Gastroesophageal sphincter (tissue), 3 donors: ENCODE results near the gene GPR150.

Source experiments
- EP300 ChIP-seq: sonication (generic); formaldehyde crosslinking; IDR thresholded peaks from one replicate; pipeline ENCODE4 v1.6.1; 2017; ENCODE audit warnings: antibody characterized with exemption, mild to moderate bottlenecking
- POLR2A ChIP-seq, 2 donors: fragments of 450-650 bp; IDR thresholded peaks; one replicate each; pipeline ENCODE4 v1.6.1; 2017; ENCODE audit warnings: antibody characterized with exemption in 2 of 2, mild to moderate bottlenecking in 2 of 2, moderate library complexity in 1 of 2
- POLR2AphosphoS5 ChIP-seq: sonication (generic); formaldehyde crosslinking; IDR thresholded peaks from one replicate; pipeline ENCODE4 v1.6.1; 2017; ENCODE audit warnings: antibody characterized with exemption
- TF ChIP-seq, protein P1 (sequence below), 4 experiments: fragments of 200-600 bp in 2 of 4; fragments of 450-650 bp in 2 of 4; sonication (generic) in 1 of 4; IDR thresholded peaks; one replicate each; pipeline ENCODE4 v1.5.1; 2017 to 2019; ENCODE audit warnings: antibody characterized with exemption in 4 of 4, mild to moderate bottlenecking in 2 of 4, moderate library complexity in 2 of 4

DNA sequence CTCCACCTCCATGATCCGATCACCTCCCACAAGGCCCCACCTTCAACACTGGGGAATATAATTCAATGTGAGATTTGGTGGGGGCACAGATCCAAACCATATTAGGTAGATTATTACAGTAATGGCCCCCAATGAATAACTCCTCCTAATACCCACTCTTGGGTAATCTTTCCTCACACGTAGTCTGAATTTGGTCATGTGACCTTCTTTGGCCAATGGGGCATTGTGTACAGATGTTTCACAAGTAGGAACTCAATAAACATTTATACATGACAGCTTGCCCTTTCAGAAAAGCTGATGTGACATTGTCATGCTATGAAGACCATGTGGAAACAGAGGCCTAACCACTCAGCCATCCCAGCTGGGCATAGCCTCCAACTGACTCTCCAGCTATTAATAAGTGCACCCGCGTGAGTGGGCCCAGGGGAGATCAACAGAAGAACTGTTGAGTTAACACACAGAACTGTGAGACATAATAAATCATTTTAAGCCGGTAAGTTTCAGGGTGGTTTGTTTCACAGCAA lies 10.6 kb downstream of the GPR150 start:
- TF ChIP-seq, protein P1, sequence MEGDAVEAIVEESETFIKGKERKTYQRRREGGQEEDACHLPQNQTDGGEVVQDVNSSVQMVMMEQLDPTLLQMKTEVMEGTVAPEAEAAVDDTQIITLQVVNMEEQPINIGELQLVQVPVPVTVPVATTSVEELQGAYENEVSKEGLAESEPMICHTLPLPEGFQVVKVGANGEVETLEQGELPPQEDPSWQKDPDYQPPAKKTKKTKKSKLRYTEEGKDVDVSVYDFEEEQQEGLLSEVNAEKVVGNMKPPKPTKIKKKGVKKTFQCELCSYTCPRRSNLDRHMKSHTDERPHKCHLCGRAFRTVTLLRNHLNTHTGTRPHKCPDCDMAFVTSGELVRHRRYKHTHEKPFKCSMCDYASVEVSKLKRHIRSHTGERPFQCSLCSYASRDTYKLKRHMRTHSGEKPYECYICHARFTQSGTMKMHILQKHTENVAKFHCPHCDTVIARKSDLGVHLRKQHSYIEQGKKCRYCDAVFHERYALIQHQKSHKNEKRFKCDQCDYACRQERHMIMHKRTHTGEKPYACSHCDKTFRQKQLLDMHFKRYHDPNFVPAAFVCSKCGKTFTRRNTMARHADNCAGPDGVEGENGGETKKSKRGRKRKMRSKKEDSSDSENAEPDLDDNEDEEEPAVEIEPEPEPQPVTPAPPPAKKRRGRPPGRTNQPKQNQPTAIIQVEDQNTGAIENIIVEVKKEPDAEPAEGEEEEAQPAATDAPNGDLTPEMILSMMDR (IDR thresholded peaks at IDR 0.05): no peak
- TF ChIP-seq POLR2A (IDR thresholded peaks at IDR 0.05) (no peak), POLR2AphosphoS5 (no peak), EP300 (no peak)
